Activated naive CD8-positive, alpha-beta T cell treated with anti-CD3 and anti-CD28 coated beads for 36 hours (primary cell): Measurements from ENCODE around the gene MYL4. TPM values are rescaled to one million over a fixed set of nuclear protein-coding genes. Genes with fewer than 3 reads are reported as not detected.
"Not testable (repeated sequence)": the region's sequence is repeated elsewhere in the genome, so short reads cannot be mapped to it uniquely, and the experiment has no call there.

Experiments used
- DNase-seq: peaks from one replicate; pipeline ENCODE4 v3.0.0; 2021
- H3K27ac Mint-ChIP-seq: one replicate; pipeline ENCODE4 v1.8.0; 2022; ENCODE audit warnings: mild to moderate bottlenecking, moderate library complexity, mixed read lengths
- H3K27me3 Mint-ChIP-seq: one replicate; pipeline ENCODE4 v1.8.0; 2022; ENCODE audit warnings: mild to moderate bottlenecking, mixed read lengths
- H3K36me3 Mint-ChIP-seq: one replicate; pipeline ENCODE4 v1.8.0; 2021; ENCODE audit warnings: mild to moderate bottlenecking, mixed read lengths
- H3K4me1 Mint-ChIP-seq: one replicate; pipeline ENCODE4 v1.8.0; 2021; ENCODE audit warnings: mixed read lengths
- H3K4me3 Mint-ChIP-seq: one replicate; pipeline ENCODE4 v1.8.0; 2022; ENCODE audit warnings: mild to moderate bottlenecking, moderate library complexity, mixed read lengths
- H3K9me3 Mint-ChIP-seq: one replicate; pipeline ENCODE4 v1.8.0; 2022; ENCODE audit warnings: mixed read lengths
- total RNA-seq, 2 experiments: library from RNA; stranded (reverse); gene quantifications; one replicate each; pipeline ENCODE4 v1.2.3, GENCODE V29; 2021

Gene MYL4
- total RNA-seq, 2 experiments from 2014 or later: not detected

- peaks cover 41% of the 10 kb centered on the region for H3K4me1 Mint-ChIP-seq
- H3K4me3 Mint-ChIP-seq: peak overlapping the region; percentile 33
- peak overlapping the region; percentile 90 for H3K27ac Mint-ChIP-seq
- H3K9me3 Mint-ChIP-seq: no peaks in the 10 kb centered on the region
- no peaks in the 10 kb centered on the region for H3K36me3 Mint-ChIP-seq
- H3K27me3 Mint-ChIP-seq: no peaks in the 10 kb centered on the region
- peak; percentile 63 for DNase-seq
Observed at GRCh38 chr17:47205419-47205963, 3.7 kb upstream of the MYL4 start.

GRCh38 chr17:47207143-47208067 is 1.7 kb upstream of the MYL4 start:
- no peaks in the 10 kb centered on the region for H3K27me3 Mint-ChIP-seq
- no peak overlapping the region for H3K27ac Mint-ChIP-seq
- DNase-seq: no peak
- H3K9me3 Mint-ChIP-seq: no peaks in the 10 kb centered on the region
- H3K4me1 Mint-ChIP-seq: peaks cover 38% of the 10 kb centered on the region
- H3K4me3 Mint-ChIP-seq: no peak overlapping the region
- no peaks in the 10 kb centered on the region for H3K36me3 Mint-ChIP-seq

- DNase-seq: no peak
- peaks cover 25% of the 10 kb centered on the region for H3K4me1 Mint-ChIP-seq
- no peaks in the 10 kb centered on the region for H3K27me3 Mint-ChIP-seq
- H3K9me3 Mint-ChIP-seq: no peaks in the 10 kb centered on the region
- no peak overlapping the region for H3K27ac Mint-ChIP-seq
- H3K4me3 Mint-ChIP-seq: no peak overlapping the region
- no peaks in the 10 kb centered on the region for H3K36me3 Mint-ChIP-seq
Observed at GRCh38 chr17:47209499-47209898, 351 bp downstream of the MYL4 start.

GRCh38 chr17:47210105-47210504 is 957 bp downstream of the MYL4 start:
- Mint-ChIP-seq H3K36me3 (no peaks in the 10 kb centered on the region), H3K27me3 (no peaks in the 10 kb centered on the region), H3K4me1 (peaks cover 20% of the 10 kb centered on the region), H3K27ac (no peak overlapping the region), H3K4me3 (no peak overlapping the region), H3K9me3 (no peaks in the 10 kb centered on the region)
- no peak for DNase-seq

- Mint-ChIP-seq H3K36me3 (no peaks in the 10 kb centered on the region), H3K4me3 (no peak overlapping the region), H3K4me1 (peaks cover 14% of the 10 kb centered on the region), H3K9me3 (no peaks in the 10 kb centered on the region), H3K27ac (no peak overlapping the region), H3K27me3 (no peaks in the 10 kb centered on the region)
- no peak for DNase-seq
Observed at GRCh38 chr17:47210779-47211178, 1.6 kb downstream of the MYL4 start.

- Mint-ChIP-seq H3K27ac (no peak overlapping the region), H3K4me1 (peaks cover 8% of the 10 kb centered on the region), H3K36me3 (no peaks in the 10 kb centered on the region), H3K27me3 (no peaks in the 10 kb centered on the region), H3K4me3 (no peak overlapping the region), H3K9me3 (no peaks in the 10 kb centered on the region)
- no peak for DNase-seq
Observed at GRCh38 chr17:47212458-47212857, 3.3 kb downstream of the MYL4 start.

- Mint-ChIP-seq H3K36me3 (no peaks in the 10 kb centered on the region), H3K9me3 (no peaks in the 10 kb centered on the region), H3K4me3 (no peak overlapping the region), H3K27ac (no peak overlapping the region), H3K27me3 (no peaks in the 10 kb centered on the region), H3K4me1 (peaks cover 11% of the 10 kb centered on the region)
- no peak for DNase-seq
Observed at GRCh38 chr17:47213540-47213939, 4.4 kb downstream of the MYL4 start.

GRCh38 chr17:47214931-47215330 is 5.8 kb downstream of the MYL4 start:
- Mint-ChIP-seq H3K4me3 (no peak overlapping the region), H3K27ac (no peak overlapping the region), H3K9me3 (no peaks in the 10 kb centered on the region), H3K4me1 (peaks cover 25% of the 10 kb centered on the region), H3K27me3 (no peaks in the 10 kb centered on the region), H3K36me3 (no peaks in the 10 kb centered on the region)
- no peak for DNase-seq

GRCh38 chr17:47216821-47217220 is 7.7 kb downstream of the MYL4 start:
- not testable (repeated sequence) for H3K27me3 Mint-ChIP-seq, H3K4me3 Mint-ChIP-seq, H3K27ac Mint-ChIP-seq, H3K9me3 Mint-ChIP-seq, DNase-seq, H3K36me3 Mint-ChIP-seq
- H3K4me1 Mint-ChIP-seq: peaks cover 39% of the 10 kb centered on the region

- H3K4me3 Mint-ChIP-seq, DNase-seq, H3K27me3 Mint-ChIP-seq, H3K36me3 Mint-ChIP-seq, H3K9me3 Mint-ChIP-seq, H3K27ac Mint-ChIP-seq: not testable (repeated sequence)
- peaks cover 39% of the 10 kb centered on the region for H3K4me1 Mint-ChIP-seq
Observed at GRCh38 chr17:47217279-47217678, 8.1 kb downstream of the MYL4 start.

- peaks cover 39% of the 10 kb centered on the region for H3K4me1 Mint-ChIP-seq
- H3K27ac Mint-ChIP-seq: no peak overlapping the region
- no peak overlapping the region for H3K4me3 Mint-ChIP-seq
- H3K36me3 Mint-ChIP-seq: peaks cover under 1% of the 10 kb centered on the region
- no peaks in the 10 kb centered on the region for H3K27me3 Mint-ChIP-seq
- no peak for DNase-seq
- H3K9me3 Mint-ChIP-seq: peaks cover 4% of the 10 kb centered on the region
Observed at GRCh38 chr17:47218896-47219430, 9.8 kb downstream of the MYL4 start.

- H3K27me3 Mint-ChIP-seq: no peaks in the 10 kb centered on the region
- H3K27ac Mint-ChIP-seq: no peak overlapping the region
- no peak for DNase-seq
- peaks cover 39% of the 10 kb centered on the region for H3K4me1 Mint-ChIP-seq
- H3K9me3 Mint-ChIP-seq: peaks cover 8% of the 10 kb centered on the region
- peak overlapping the region; percentile 10 for H3K4me3 Mint-ChIP-seq
- peaks cover 2% of the 10 kb centered on the region for H3K36me3 Mint-ChIP-seq
Observed at GRCh38 chr17:47219621-47220475, 10.7 kb downstream of the MYL4 start.

- peak; percentile 21 for DNase-seq
- Mint-ChIP-seq H3K4me1 (peaks cover 39% of the 10 kb centered on the region), H3K9me3 (peaks cover 8% of the 10 kb centered on the region), H3K4me3 (no peak overlapping the region), H3K36me3 (peaks cover 2% of the 10 kb centered on the region), H3K27ac (no peak overlapping the region), H3K27me3 (no peaks in the 10 kb centered on the region)
Observed at GRCh38 chr17:47220531-47220999, 11.4 kb downstream of the MYL4 start.

- Mint-ChIP-seq H3K27ac (no peak overlapping the region), H3K4me3 (no peak overlapping the region)
Observed at GRCh38 chr17:47221154-47221553, 12.0 kb downstream of the MYL4 start.

GRCh38 chr17:47222047-47222446 is 12.9 kb downstream of the MYL4 start:
- H3K9me3 Mint-ChIP-seq: peaks cover 8% of the 10 kb centered on the region
- H3K27ac Mint-ChIP-seq: no peak overlapping the region
- peaks cover 36% of the 10 kb centered on the region for H3K4me1 Mint-ChIP-seq

More at GRCh38 chr17:47221154-47221553, 12.0 kb downstream of the MYL4 start:
- H3K27me3 Mint-ChIP-seq: no peaks in the 10 kb centered on the region
- DNase-seq: no peak
- H3K9me3 Mint-ChIP-seq: peaks cover 8% of the 10 kb centered on the region
- peaks cover 2% of the 10 kb centered on the region for H3K36me3 Mint-ChIP-seq
- H3K4me1 Mint-ChIP-seq: peaks cover 39% of the 10 kb centered on the region

More at GRCh38 chr17:47222047-47222446, 12.9 kb downstream of the MYL4 start:
- Mint-ChIP-seq H3K36me3 (peaks cover 2% of the 10 kb centered on the region), H3K27me3 (no peaks in the 10 kb centered on the region), H3K4me3 (no peak overlapping the region)
- DNase-seq: no peak
